GM19238 (cell line): ENCODE measurements around the gene SLC12A5.

Experiments
- DNase-seq: peaks from one replicate; pipeline ENCODE4 v3.0.0; 2011; ENCODE audit warnings: low spot score; ENCODE audit not compliant: insufficient read length

The SLC12A5 gene

GRCh38 chr20:46104262-46104661 lies 75.2 kb downstream of the SLC12A5 start:
- no peak for DNase-seq

GRCh38 chr20:46107061-46107460 lies 78.0 kb downstream of the SLC12A5 start:
- DNase-seq = no peak

GRCh38 chr20:46108435-46108841 lies 79.4 kb downstream of the SLC12A5 start:
- no peak for DNase-seq

- DNase-seq = no peak
Observed at GRCh38 chr20:46108976-46109375, 80.0 kb downstream of the SLC12A5 start.
